ENCODE results near the gene DAAM2.

DAAM2 gene

GRCh38 chr6:39785281-39785680 lies 6.9 kb upstream of the DAAM2 start:
- no peak for TF ChIP-seq CTCF (IDR thresholded peaks at IDR 0.05; ENCODE audit: extremely low read depth, insufficient read depth, missing control alignments)
- DNase-seq (ENCODE audit: low spot score), result no peak
- in situ Hi-C loops (cut with MboI; ENCODE audit: low pct_unique_long_range_greater_than_20kb, low sequenced_read_pairs, unreplicated experiment), result no loop called here

GRCh38 chr6:39786649-39787048 lies 5.5 kb upstream of the DAAM2 start:
- in situ Hi-C loops (cut with MboI; ENCODE audit: low pct_unique_long_range_greater_than_20kb, low sequenced_read_pairs, unreplicated experiment), result no loop called here
- no peak for DNase-seq (ENCODE audit: low spot score)
- no peak for TF ChIP-seq CTCF (IDR thresholded peaks at IDR 0.05; ENCODE audit: extremely low read depth, insufficient read depth, missing control alignments)

- in situ Hi-C loops (cut with MboI; ENCODE audit: low pct_unique_long_range_greater_than_20kb, low sequenced_read_pairs, unreplicated experiment), result no loop called here
- no peak for DNase-seq (ENCODE audit: low spot score)
- TF ChIP-seq CTCF (IDR thresholded peaks at IDR 0.05; ENCODE audit: extremely low read depth, insufficient read depth, missing control alignments), result no peak
Measured at GRCh38 chr6:39787322-39787721, 4.9 kb upstream of the DAAM2 start.

GRCh38 chr6:39790772-39791171 lies 1.4 kb upstream of the DAAM2 start:
- no peak for TF ChIP-seq CTCF (IDR thresholded peaks at IDR 0.05; ENCODE audit: extremely low read depth, insufficient read depth, missing control alignments)
- in situ Hi-C loops (cut with MboI; ENCODE audit: low pct_unique_long_range_greater_than_20kb, low sequenced_read_pairs, unreplicated experiment), result no loop called here
- no peak for DNase-seq (ENCODE audit: low spot score)

- DNase-seq (ENCODE audit: low spot score), result no peak
- no peak for TF ChIP-seq CTCF (IDR thresholded peaks at IDR 0.05; ENCODE audit: extremely low read depth, insufficient read depth, missing control alignments)
- in situ Hi-C loops (cut with MboI; ENCODE audit: low pct_unique_long_range_greater_than_20kb, low sequenced_read_pairs, unreplicated experiment), result no loop called here
Measured at GRCh38 chr6:39791311-39791710, 865 bp upstream of the DAAM2 start.

- no peak for DNase-seq (ENCODE audit: low spot score)
- no peak for TF ChIP-seq CTCF (IDR thresholded peaks at IDR 0.05; ENCODE audit: extremely low read depth, insufficient read depth, missing control alignments)
- in situ Hi-C loops (cut with MboI; ENCODE audit: low pct_unique_long_range_greater_than_20kb, low sequenced_read_pairs, unreplicated experiment), result no loop called here
Measured at GRCh38 chr6:39792540-39793450, 619 bp downstream of the DAAM2 start.
